ENCODE measurements around the gene DARS1. TPM values are rescaled to one million over a fixed set of nuclear protein-coding genes. Genes with fewer than 3 reads are reported as not detected.

DARS1 gene
- total RNA-seq, 1 donor from 2014 or later: 52.3 TPM

GRCh38 chr2:136030406-136030805, 45.0 kb upstream of the DARS1 start:
- Mint-ChIP-seq H3K9me3 (ENCODE audit: low read depth) (no peaks in the 10 kb centered on the region), H3K4me3 (ENCODE audit: unreplicated experiment) (no peak overlapping the region), H3K4me1 (ENCODE audit: low read depth) (peaks cover 6% of the 10 kb centered on the region), H3K27ac (ENCODE audit: unreplicated experiment) (no peak overlapping the region), H3K36me3 (ENCODE audit: low read depth) (no peaks in the 10 kb centered on the region), H3K27me3 (ENCODE audit: low read depth) (peaks cover 23% of the 10 kb centered on the region)
- TF ChIP-seq CTCF (IDR thresholded peaks at IDR 0.05): no peak
- no peak for DNase-seq (ENCODE audit: low spot score)

GRCh38 chr2:136029149-136029548, 43.7 kb upstream of the DARS1 start:
- Mint-ChIP-seq H3K4me3 (ENCODE audit: unreplicated experiment) (no peak overlapping the region), H3K9me3 (ENCODE audit: low read depth) (no peaks in the 10 kb centered on the region), H3K4me1 (ENCODE audit: low read depth) (peaks cover 11% of the 10 kb centered on the region), H3K36me3 (ENCODE audit: low read depth) (no peaks in the 10 kb centered on the region), H3K27ac (ENCODE audit: unreplicated experiment) (no peak overlapping the region), H3K27me3 (ENCODE audit: low read depth) (peaks cover 16% of the 10 kb centered on the region)
- TF ChIP-seq CTCF (IDR thresholded peaks at IDR 0.05): no peak
- no peak for DNase-seq (ENCODE audit: low spot score)

- Mint-ChIP-seq H3K27ac (ENCODE audit: unreplicated experiment) (no peak overlapping the region), H3K27me3 (ENCODE audit: low read depth) (peaks cover 10% of the 10 kb centered on the region), H3K4me1 (ENCODE audit: low read depth) (peaks cover 11% of the 10 kb centered on the region), H3K36me3 (ENCODE audit: low read depth) (no peaks in the 10 kb centered on the region), H3K9me3 (ENCODE audit: low read depth) (no peaks in the 10 kb centered on the region), H3K4me3 (ENCODE audit: unreplicated experiment) (no peak overlapping the region)
- no peak for DNase-seq (ENCODE audit: low spot score)
- TF ChIP-seq CTCF (IDR thresholded peaks at IDR 0.05): no peak
Measured at GRCh38 chr2:136028001-136028400, 42.6 kb upstream of the DARS1 start.

- no peak for DNase-seq (ENCODE audit: low spot score)
- no peak for TF ChIP-seq CTCF (IDR thresholded peaks at IDR 0.05)
- Mint-ChIP-seq H3K4me1 (ENCODE audit: low read depth) (peaks cover 11% of the 10 kb centered on the region), H3K36me3 (ENCODE audit: low read depth) (no peaks in the 10 kb centered on the region), H3K4me3 (ENCODE audit: unreplicated experiment) (no peak overlapping the region), H3K9me3 (ENCODE audit: low read depth) (no peaks in the 10 kb centered on the region), H3K27me3 (ENCODE audit: low read depth) (peaks cover 7% of the 10 kb centered on the region), H3K27ac (ENCODE audit: unreplicated experiment) (no peak overlapping the region)
Measured at GRCh38 chr2:136027112-136027511, 41.7 kb upstream of the DARS1 start.

GRCh38 chr2:136025057-136025973, 39.9 kb upstream of the DARS1 start:
- DNase-seq (ENCODE audit: low spot score): no peak
- peak overlapping the region; percentile 60 for H3K4me3 Mint-ChIP-seq (ENCODE audit: unreplicated experiment)
- no peak for TF ChIP-seq CTCF (IDR thresholded peaks at IDR 0.05)

More at GRCh38 chr2:136025057-136025973, 39.9 kb upstream of the DARS1 start:
- no peaks in the 10 kb centered on the region for H3K36me3 Mint-ChIP-seq (ENCODE audit: low read depth)
- H3K9me3 Mint-ChIP-seq (ENCODE audit: low read depth): no peaks in the 10 kb centered on the region
- peaks cover 11% of the 10 kb centered on the region for H3K4me1 Mint-ChIP-seq (ENCODE audit: low read depth)
- H3K27ac Mint-ChIP-seq (ENCODE audit: unreplicated experiment): no peak overlapping the region
- peaks cover 3% of the 10 kb centered on the region for H3K27me3 Mint-ChIP-seq (ENCODE audit: low read depth)

All from chondrocyte (in vitro differentiated cells).